Measurements from ENCODE around the gene PKNOX2. TPM values are rescaled to one million over a fixed set of nuclear protein-coding genes. Genes with fewer than 3 reads are reported as not detected.

Gene PKNOX2
- polyA plus RNA-seq, 2 of the 4 experiments (the other 2 are of a cell fraction) = not detected

DNA sequence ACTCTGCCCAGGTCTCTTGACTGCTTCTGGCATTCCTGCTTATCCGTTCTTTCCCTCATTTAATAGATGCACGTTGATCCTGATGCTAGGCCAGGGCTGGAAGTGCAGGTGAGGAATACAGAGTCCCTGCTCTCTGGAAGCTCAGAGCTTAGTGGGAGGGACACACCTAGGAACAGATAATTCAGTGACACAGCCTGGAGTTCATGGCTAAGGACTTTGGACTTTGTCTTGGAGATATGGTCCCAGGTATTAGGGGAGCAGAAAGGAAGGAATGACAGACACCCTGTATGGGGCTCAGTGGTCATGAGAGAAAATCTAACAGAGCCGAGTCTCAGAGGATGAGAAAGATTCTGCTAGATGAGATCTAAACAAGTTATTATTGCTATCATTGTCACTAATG, 160.6 kb downstream of the PKNOX2 start:
- POLR2A ChIA-PET = no interaction called here
- WGBS (ENCODE audit: missing lambda C conversion rate) = 4% methylated on average over 3 of the region's 3 CpGs
- ATAC-seq (no peak), DNase-seq (ENCODE audit: low read depth in 1 of 2, low spot score in 1 of 2) (no peak), FAIRE-seq (no peak)
- Histone ChIP-seq H3K4me1 (no peaks in the 10 kb centered on the region), H3K4me3 (no peak overlapping the region), H3K4me2 (no peak overlapping the region), H3K27ac (no peak overlapping the region), H3K9me3 (no peaks in the 10 kb centered on the region)
- TF ChIP-seq ZFP36 (IDR thresholded peaks at IDR 0.05; ENCODE audit: borderline replicate concordance, partially characterized antibody) = no peak
- TF ChIP-seq, protein P1, sequence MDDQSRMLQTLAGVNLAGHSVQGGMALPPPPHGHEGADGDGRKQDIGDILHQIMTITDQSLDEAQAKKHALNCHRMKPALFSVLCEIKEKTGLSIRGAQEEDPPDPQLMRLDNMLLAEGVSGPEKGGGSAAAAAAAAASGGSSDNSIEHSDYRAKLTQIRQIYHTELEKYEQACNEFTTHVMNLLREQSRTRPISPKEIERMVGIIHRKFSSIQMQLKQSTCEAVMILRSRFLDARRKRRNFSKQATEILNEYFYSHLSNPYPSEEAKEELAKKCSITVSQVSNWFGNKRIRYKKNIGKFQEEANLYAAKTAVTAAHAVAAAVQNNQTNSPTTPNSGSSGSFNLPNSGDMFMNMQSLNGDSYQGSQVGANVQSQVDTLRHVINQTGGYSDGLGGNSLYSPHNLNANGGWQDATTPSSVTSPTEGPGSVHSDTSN (IDR thresholded peaks at IDR 0.05) = no peak
- TF ChIP-seq FOSL2 (IDR thresholded peaks at IDR 0.05) = no peak
- TF ChIP-seq FOSL2 (CRISPR knock-in tag; IDR thresholded peaks at IDR 0.05) = no peak
- TF ChIP-seq POLR2A (IDR thresholded peaks at IDR 0.05; ENCODE audit: low read length) = no peak
- TF ChIP-seq HOXB5 (CRISPR knock-in tag; IDR thresholded peaks at IDR 0.05) = no peak
- TF ChIP-seq RFX5 (IDR thresholded peaks at IDR 0.05) = no peak
- no peak for TF ChIP-seq RNF2 (IDR thresholded peaks at IDR 0.05; ENCODE audit: borderline replicate concordance, low read depth)
- no peak for TF ChIP-seq NFE2L2 (conservative IDR thresholded peaks at IDR 0.05; ENCODE audit: low read length)
- no peak for TF ChIP-seq NR3C1 (IDR thresholded peaks at IDR 0.05)
- TF ChIP-seq, protein P2, sequence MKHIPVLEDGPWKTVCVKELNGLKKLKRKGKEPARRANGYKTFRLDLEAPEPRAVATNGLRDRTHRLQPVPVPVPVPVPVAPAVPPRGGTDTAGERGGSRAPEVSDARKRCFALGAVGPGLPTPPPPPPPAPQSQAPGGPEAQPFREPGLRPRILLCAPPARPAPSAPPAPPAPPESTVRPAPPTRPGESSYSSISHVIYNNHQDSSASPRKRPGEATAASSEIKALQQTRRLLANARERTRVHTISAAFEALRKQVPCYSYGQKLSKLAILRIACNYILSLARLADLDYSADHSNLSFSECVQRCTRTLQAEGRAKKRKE (CRISPR knock-in tag; IDR thresholded peaks at IDR 0.05; ENCODE audit: low read depth) = no peak
- no peak for TF ChIP-seq EHMT2 (IDR thresholded peaks at IDR 0.05; ENCODE audit: low read depth)
- no peak for TF ChIP-seq POLR2AphosphoS2 (conservative IDR thresholded peaks at IDR 0.05; ENCODE audit: low read length)
- TF ChIP-seq JUN (IDR thresholded peaks at IDR 0.05) = no peak
- CTCF ChIA-PET = interaction anchor here (1.6 to 2.0 kb wide), 2 partner anchors 14 to 20 kb away, joined by 3 to 11 read pairs; no protein-coding TSS in a partner anchor

DNA sequence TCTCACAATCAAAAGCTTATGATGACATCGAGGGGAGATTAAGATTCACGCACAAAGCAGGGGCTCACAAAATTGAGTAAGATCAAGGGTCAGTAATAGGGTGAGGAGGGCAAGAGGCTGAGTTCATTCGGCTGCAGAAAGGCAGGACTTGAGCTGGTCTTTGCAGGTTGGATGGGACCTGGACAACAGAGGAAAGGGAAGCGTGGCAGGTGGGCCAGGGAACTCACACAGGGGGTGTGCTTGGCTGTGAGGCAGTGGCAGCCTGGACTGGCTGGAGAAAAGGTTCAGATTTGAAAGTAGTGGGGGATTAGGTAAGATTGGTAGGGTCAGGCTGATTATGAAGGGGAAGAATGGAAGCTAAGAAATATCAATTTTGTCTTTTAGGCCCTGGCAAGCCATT, 161.6 kb downstream of the PKNOX2 start:
- no peak overlapping the region for H3K4me3 ChIP-seq
- TF ChIP-seq SMC3 (IDR thresholded peaks at IDR 0.05) = no peak
- TF ChIP-seq, protein P3, sequence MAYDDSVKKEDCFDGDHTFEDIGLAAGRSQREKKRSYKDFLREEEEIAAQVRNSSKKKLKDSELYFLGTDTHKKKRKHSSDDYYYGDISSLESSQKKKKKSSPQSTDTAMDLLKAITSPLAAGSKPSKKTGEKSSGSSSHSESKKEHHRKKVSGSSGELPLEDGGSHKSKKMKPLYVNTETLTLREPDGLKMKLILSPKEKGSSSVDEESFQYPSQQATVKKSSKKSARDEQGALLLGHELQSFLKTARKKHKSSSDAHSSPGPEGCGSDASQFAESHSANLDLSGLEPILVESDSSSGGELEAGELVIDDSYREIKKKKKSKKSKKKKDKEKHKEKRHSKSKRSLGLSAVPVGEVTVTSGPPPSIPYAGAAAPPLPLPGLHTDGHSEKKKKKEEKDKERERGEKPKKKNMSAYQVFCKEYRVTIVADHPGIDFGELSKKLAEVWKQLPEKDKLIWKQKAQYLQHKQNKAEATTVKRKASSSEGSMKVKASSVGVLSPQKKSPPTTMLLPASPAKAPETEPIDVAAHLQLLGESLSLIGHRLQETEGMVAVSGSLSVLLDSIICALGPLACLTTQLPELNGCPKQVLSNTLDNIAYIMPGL (CRISPR knock-in tag; IDR thresholded peaks at IDR 0.05; ENCODE audit: borderline replicate concordance) = no peak
- TF ChIP-seq, protein P4, sequence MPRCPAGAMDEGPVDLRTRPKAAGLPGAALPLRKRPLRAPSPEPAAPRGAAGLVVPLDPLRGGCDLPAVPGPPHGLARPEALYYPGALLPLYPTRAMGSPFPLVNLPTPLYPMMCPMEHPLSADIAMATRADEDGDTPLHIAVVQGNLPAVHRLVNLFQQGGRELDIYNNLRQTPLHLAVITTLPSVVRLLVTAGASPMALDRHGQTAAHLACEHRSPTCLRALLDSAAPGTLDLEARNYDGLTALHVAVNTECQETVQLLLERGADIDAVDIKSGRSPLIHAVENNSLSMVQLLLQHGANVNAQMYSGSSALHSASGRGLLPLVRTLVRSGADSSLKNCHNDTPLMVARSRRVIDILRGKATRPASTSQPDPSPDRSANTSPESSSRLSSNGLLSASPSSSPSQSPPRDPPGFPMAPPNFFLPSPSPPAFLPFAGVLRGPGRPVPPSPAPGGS (IDR thresholded peaks at IDR 0.05) = no peak
- TF ChIP-seq, protein P5, sequence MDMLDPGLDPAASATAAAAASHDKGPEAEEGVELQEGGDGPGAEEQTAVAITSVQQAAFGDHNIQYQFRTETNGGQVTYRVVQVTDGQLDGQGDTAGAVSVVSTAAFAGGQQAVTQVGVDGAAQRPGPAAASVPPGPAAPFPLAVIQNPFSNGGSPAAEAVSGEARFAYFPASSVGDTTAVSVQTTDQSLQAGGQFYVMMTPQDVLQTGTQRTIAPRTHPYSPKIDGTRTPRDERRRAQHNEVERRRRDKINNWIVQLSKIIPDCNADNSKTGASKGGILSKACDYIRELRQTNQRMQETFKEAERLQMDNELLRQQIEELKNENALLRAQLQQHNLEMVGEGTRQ (IDR thresholded peaks at IDR 0.05) = no peak
- DNase-seq (ENCODE audit: low read depth in 1 of 2, low spot score in 1 of 2) (no peak), FAIRE-seq (no peak), ATAC-seq (no peak)
- 27% methylated on average over 4 of the region's 4 CpGs for WGBS (ENCODE audit: missing lambda C conversion rate)
- H3K9me3 ChIP-seq = no peaks in the 10 kb centered on the region
- H3K27ac ChIP-seq = no peak overlapping the region
- CTCF ChIA-PET = interaction anchor here (0.8 to 2.0 kb wide), 3 partner anchors 9 to 78 kb away, joined by 3 to 11 read pairs (median 3); no protein-coding TSS in a partner anchor
- no peaks in the 10 kb centered on the region for H3K4me1 ChIP-seq
- H3K4me2 ChIP-seq = no peak overlapping the region
- POLR2A ChIA-PET = no interaction called here

Data from A549 (cell line).